GM23338 (cell line): ENCODE results near the gene CST9. TPM values are rescaled to one million over a fixed set of nuclear protein-coding genes. Genes with fewer than 3 reads are reported as not detected.

Experiments used
- ATAC-seq: fragments of 200-7000 bp; cut with Tn5 transposase; 3 replicates; pipeline ENCODE4 v1.9.1; 2020
- DNase-seq: peaks from one replicate; pipeline ENCODE4 v3.0.0-alpha.2; 2015; ENCODE audit warnings: low spot score
- H2AFZ ChIP-seq: fragments of 200-600 bp; sonication (generic); 2 replicates; pipeline ENCODE4 v1.8.0; 2016; ENCODE audit warnings: antibody characterized with exemption, mild to moderate bottlenecking, moderate library complexity
- H3F3A ChIP-seq: fragments of 200-600 bp; sonication (generic); replicated peaks from 2 replicates; pipeline ENCODE4 v1.8.0; 2017; ENCODE audit warnings: antibody characterized with exemption, mixed run types, low read depth
- H3K27ac ChIP-seq: fragments of 200-600 bp; sonication (generic); 2 replicates; pipeline ENCODE4 v1.6.1; 2016; ENCODE audit warnings: low read depth
- H3K27me3 ChIP-seq: fragments of 200-600 bp; sonication (generic); 2 replicates; pipeline ENCODE4 v1.8.0; 2016; ENCODE audit warnings: mild to moderate bottlenecking, mixed run types, moderate library complexity; ENCODE audit not compliant: insufficient read depth
- H3K36me3 ChIP-seq: fragments of 200-600 bp; sonication (generic); 2 replicates; pipeline ENCODE4 v1.8.0; 2016; ENCODE audit warnings: mild to moderate bottlenecking; ENCODE audit not compliant: insufficient read depth
- H3K4me1 ChIP-seq: fragments of 200-600 bp; sonication (generic); 2 replicates; pipeline ENCODE4 v1.8.0; 2016; ENCODE audit warnings: mild to moderate bottlenecking, moderate library complexity; ENCODE audit not compliant: insufficient read depth
- H3K4me2 ChIP-seq: fragments of 200-600 bp; sonication (generic); 2 replicates; pipeline ENCODE4 v1.7.1; 2017; ENCODE audit warnings: mixed run types
- H3K4me3 ChIP-seq: fragments of 200-600 bp; sonication (generic); 2 replicates; pipeline ENCODE4 v1.6.1; 2016; ENCODE audit warnings: mixed run types
- H3K79me2 ChIP-seq: fragments of 200-600 bp; sonication (generic); replicated peaks from 2 replicates; pipeline ENCODE4 v1.8.0; 2017; ENCODE audit warnings: mild to moderate bottlenecking; ENCODE audit not compliant: insufficient read depth
- H3K9me2 ChIP-seq: fragments of 200-600 bp; sonication (generic); 2 replicates; pipeline ENCODE4 v1.8.0; 2017; ENCODE audit not compliant: insufficient read depth
- H4K20me1 ChIP-seq: fragments of 200-600 bp; sonication (generic); replicated peaks from 2 replicates; pipeline ENCODE4 v1.8.0; 2017; ENCODE audit warnings: mild to moderate bottlenecking; ENCODE audit not compliant: insufficient read depth
- H3K27ac Mint-ChIP-seq: 2 replicates; pipeline ENCODE4 v1.8.0; 2020; ENCODE audit warnings: inconsistent platforms, mild to moderate bottlenecking, moderate library complexity, mixed read lengths
- H3K27me3 Mint-ChIP-seq: 3 replicates; pipeline ENCODE4 v1.8.0; 2022; ENCODE audit warnings: low read depth, mild to moderate bottlenecking, moderate library complexity, mixed read lengths, inconsistent platforms; ENCODE audit not compliant: insufficient read depth, poor library complexity
- H3K36me3 Mint-ChIP-seq: 3 replicates; pipeline ENCODE4 v1.8.0; 2021; ENCODE audit warnings: low read depth, mild to moderate bottlenecking, inconsistent platforms, moderate library complexity, mixed read lengths
- H3K4me1 Mint-ChIP-seq: 3 replicates; pipeline ENCODE4 v1.8.0; 2020; ENCODE audit warnings: mild to moderate bottlenecking, inconsistent platforms, mixed read lengths
- H3K4me3 Mint-ChIP-seq: 3 replicates; pipeline ENCODE4 v1.8.0; 2021; ENCODE audit warnings: moderate library complexity, mild to moderate bottlenecking, inconsistent platforms, mixed read lengths
- H3K9me3 Mint-ChIP-seq: 3 replicates; pipeline ENCODE4 v1.8.0; 2020; ENCODE audit warnings: moderate library complexity, mild to moderate bottlenecking, inconsistent platforms, mixed read lengths
- CTCF ChIP-seq, 2 experiments: fragments of 200-600 bp in 1 of 2; sonication (generic) in 1 of 2; conservative IDR thresholded peaks; 2 replicates each; pipeline versions ENCODE4 v1.5.1 to v1.6.1; 2016 to 2017; ENCODE audit warnings: antibody characterized with exemption in 2 of 2, low read depth in 2 of 2, mild to moderate bottlenecking in 2 of 2, moderate library complexity in 1 of 2
- ETS1 ChIP-seq: IDR thresholded peaks from 2 replicates; pipeline ENCODE4 v1.6.1; 2016; ENCODE audit warnings: antibody characterized with exemption
- EZH2 ChIP-seq: fragments of 200-600 bp; sonication (generic); IDR thresholded peaks from one replicate; pipeline ENCODE4 v1.8.0; 2017; ENCODE audit warnings: antibody characterized with exemption, mild to moderate bottlenecking, low read depth; ENCODE audit not compliant: unreplicated experiment
- EZH2phosphoT487 ChIP-seq: fragments of 200-600 bp; sonication (generic); IDR thresholded peaks from one replicate; pipeline ENCODE4 v1.8.1; 2018; ENCODE audit warnings: antibody characterized with exemption; ENCODE audit not compliant: unreplicated experiment
- NANOG ChIP-seq: IDR thresholded peaks from 2 replicates; pipeline ENCODE4 v1.6.1; 2016; ENCODE audit warnings: antibody characterized with exemption, borderline replicate concordance
- POLR2AphosphoS5 ChIP-seq: IDR thresholded peaks from 2 replicates; pipeline ENCODE4 v1.6.1; 2016; ENCODE audit warnings: antibody characterized with exemption, low read depth
- REST ChIP-seq: IDR thresholded peaks from one replicate; pipeline ENCODE4 v1.6.1; 2018; ENCODE audit warnings: antibody characterized with exemption; ENCODE audit not compliant: unreplicated experiment
- STAT1 ChIP-seq: IDR thresholded peaks from one replicate; pipeline ENCODE4 v1.6.1; 2016; ENCODE audit warnings: antibody characterized with exemption; ENCODE audit not compliant: unreplicated experiment
- ZNF114 ChIP-seq: fragments of 250-450 bp; sonication (Bioruptor Pico); IDR thresholded peaks from 2 replicates; pipeline ENCODE4 v1.5.0; 2020; ENCODE audit warnings: mild to moderate bottlenecking, moderate library complexity
- ZNF331 ChIP-seq: fragments of 250-450 bp; sonication (Bioruptor Pico); IDR thresholded peaks from 2 replicates; pipeline ENCODE4 v1.5.0; 2020; ENCODE audit warnings: low read depth, mild to moderate bottlenecking, moderate library complexity
- ZNF462 ChIP-seq: fragments of 250-450 bp; sonication (Bioruptor Pico); IDR thresholded peaks from 2 replicates; pipeline ENCODE4 v1.5.0; 2020; ENCODE audit warnings: mild to moderate bottlenecking, moderate library complexity
- polyA plus RNA-seq: library from polyadenylated mRNA; unstranded; fragments of >200 nt; fragmentation: Nextera tagmentation; extraction: Ambion mirVana; gene quantifications from 2 replicates; pipeline ENCODE4 v1.2.1, GENCODE V29; 2016
- total RNA-seq: library from RNA; depleted of rRNA; stranded (reverse); fragments of >200 nt; shearing (Covaris generic); gene quantifications from 2 replicates; pipeline ENCODE4 v1.2.3, GENCODE V29; 2014

CST9 gene
- total and polyA plus RNA-seq, 2 experiments from 2014 or later = not detected

- TF ChIP-seq REST (no peak), ZNF462 (CRISPR knock-in tag) (no peak), EZH2 (no peak), CTCF (conservative IDR thresholded peaks at IDR 0.05; ENCODE audit: low read depth in 2 of 2) (no peak), NANOG (no peak), ZNF331 (CRISPR knock-in tag) (no peak), ZNF114 (CRISPR knock-in tag) (no peak), EZH2phosphoT487 (no peak), STAT1 (no peak), ETS1 (no peak), POLR2AphosphoS5 (no peak)
- no peak for DNase-seq
- Histone ChIP-seq H3K4me3 (no peak overlapping the region), H3K9me2 (no peaks in the 10 kb centered on the region), H3K4me1 (no peaks in the 10 kb centered on the region), H3K36me3 (no peaks in the 10 kb centered on the region), H3K27ac (no peak overlapping the region), H3F3A (no peaks in the 10 kb centered on the region), H4K20me1 (no peaks in the 10 kb centered on the region), H3K79me2 (no peaks in the 10 kb centered on the region), H3K27me3 (no peaks in the 10 kb centered on the region), H3K4me2 (no peak overlapping the region), H2AFZ (no peak overlapping the region)
- H3K4me3 Mint-ChIP-seq = no peak overlapping the region
- no peak for ATAC-seq
- peaks cover 4% of the 10 kb centered on the region; the same call in 2 of the 3 replicates for H3K9me3 Mint-ChIP-seq
- H3K4me1 Mint-ChIP-seq = no peaks in the 10 kb centered on the region
- H3K27me3 Mint-ChIP-seq = no peaks in the 10 kb centered on the region
- H3K36me3 Mint-ChIP-seq = no peaks in the 10 kb centered on the region; the same call in 2 of the 3 replicates
- no peak overlapping the region for H3K27ac Mint-ChIP-seq
These were observed 36.8 kb downstream of the CST9 start for GRCh38 chr20:23568971-23569330.
